GM18499 (cell line): ENCODE data around the gene HNRNPH2.

Source experiments
- ATAC-seq: cut with Tn5 transposase; IDR thresholded peaks from one replicate; pipeline ENCODE4 v1.9.1; 2021; ENCODE audit warnings: moderate number of reproducible peaks; ENCODE audit not compliant: insufficient read depth, unreplicated experiment

Gene HNRNPH2

GRCh38 chrX:101407748-101408531 lies at the start of gene HNRNPH2, which contains the start of gene GLA:
Gene HNRNPH2, plus strand, starts transcription at chrX:101408222. Its CDS starts 3,767 bp downstream, at chrX:101411989.
Gene GLA, minus strand, starts transcription at chrX:101407925. Its CDS starts 22 bp downstream, at chrX:101407903.
- peak; percentile 74 for ATAC-seq

- no peak for ATAC-seq
Observed at GRCh38 chrX:101359966-101360365, 48.1 kb upstream of the HNRNPH2 start.

- ATAC-seq = no peak
Observed at GRCh38 chrX:101360390-101360789, 47.6 kb upstream of the HNRNPH2 start.

- no peak for ATAC-seq
Observed at GRCh38 chrX:101362116-101362515, 45.9 kb upstream of the HNRNPH2 start.

GRCh38 chrX:101362757-101363156 lies 45.3 kb upstream of the HNRNPH2 start:
- no peak for ATAC-seq

GRCh38 chrX:101365301-101365795 lies 42.7 kb upstream of the HNRNPH2 start:
- no peak for ATAC-seq

- ATAC-seq = no peak
Observed at GRCh38 chrX:101368800-101369199, 39.2 kb upstream of the HNRNPH2 start.

- no peak for ATAC-seq
Observed at GRCh38 chrX:101369687-101370086, 38.3 kb upstream of the HNRNPH2 start.

GRCh38 chrX:101370888-101371504 lies 37.0 kb upstream of the HNRNPH2 start:
- peak; percentile 85 for ATAC-seq

GRCh38 chrX:101377547-101377946 lies 30.5 kb upstream of the HNRNPH2 start:
- ATAC-seq = no peak

GRCh38 chrX:101383679-101384205 lies 24.3 kb upstream of the HNRNPH2 start:
- ATAC-seq = peak; percentile 67

- no peak for ATAC-seq
Observed at GRCh38 chrX:101385026-101385684, 22.9 kb upstream of the HNRNPH2 start.

GRCh38 chrX:101385795-101386541 lies 22.1 kb upstream of the HNRNPH2 start, which contains the start of gene BTK:
Gene BTK, minus strand, starts transcription at chrX:101386191. Its CDS starts 10,907 bp downstream, at chrX:101375284.
- peak; percentile 51 for ATAC-seq

- no peak for ATAC-seq
Observed at GRCh38 chrX:101386542-101386885, 21.5 kb upstream of the HNRNPH2 start.

- ATAC-seq = no peak
Observed at GRCh38 chrX:101388604-101389003, 19.4 kb upstream of the HNRNPH2 start.

- ATAC-seq = peak; percentile 53
Observed at GRCh38 chrX:101390664-101391525, 17.1 kb upstream of the HNRNPH2 start, which contains the start of gene RPL36A. Gene RPL36A, plus strand, starts transcription at chrX:101391011. Its CDS starts 33 bp downstream, at chrX:101391044.

- no peak for ATAC-seq
Observed at GRCh38 chrX:101391831-101392230, 16.2 kb upstream of the HNRNPH2 start.

GRCh38 chrX:101393530-101394305 lies 14.3 kb upstream of the HNRNPH2 start:
- no peak for ATAC-seq
